Nephron (organoid): ENCODE results near the gene SLC7A7.

ENCODE experiments used
- H3K27ac Mint-ChIP-seq, 3 experiments: 2 replicates each; pipeline ENCODE4 v1.8.0; 2020; ENCODE audit warnings: mixed read lengths in 3 of 3, mild to moderate bottlenecking in 2 of 3, moderate library complexity in 1 of 3
- H3K27me3 Mint-ChIP-seq: 2 replicates; pipeline ENCODE4 v1.8.0; 2021; ENCODE audit warnings: low read depth, mild to moderate bottlenecking, moderate library complexity, mixed read lengths
- H3K36me3 Mint-ChIP-seq: 2 replicates; pipeline ENCODE4 v1.8.0; 2020; ENCODE audit warnings: low read depth, mixed read lengths
- H3K4me1 Mint-ChIP-seq: 2 replicates; pipeline ENCODE4 v1.8.0; 2020; ENCODE audit warnings: mixed read lengths
- H3K4me3 Mint-ChIP-seq, 3 experiments: 2 replicates each; pipeline ENCODE4 v1.8.0; 2020; ENCODE audit warnings: mild to moderate bottlenecking in 3 of 3, mixed read lengths in 3 of 3, moderate library complexity in 2 of 3
- H3K9me3 Mint-ChIP-seq: 2 replicates; pipeline ENCODE4 v1.8.0; 2020; ENCODE audit warnings: mixed read lengths
- CTCF ChIP-seq, 3 experiments: fragments of 200-600 bp; sonication (generic); IDR thresholded peaks; one replicate each; pipeline ENCODE4 v1.5.0; 2021; ENCODE audit warnings: antibody characterized with exemption in 3 of 3; ENCODE audit not compliant: unreplicated experiment in 3 of 3

Gene SLC7A7

GRCh38 chr14:22844221-22845102, 29.2 kb upstream of the SLC7A7 start:
- no peak overlapping the region for H3K4me3 Mint-ChIP-seq
- peaks cover 46% of the 10 kb centered on the region for H3K4me1 Mint-ChIP-seq
- H3K36me3 Mint-ChIP-seq: peaks cover 61% of the 10 kb centered on the region
- no peak for TF ChIP-seq CTCF (IDR thresholded peaks at IDR 0.05; ENCODE audit: unreplicated experiment in 3 of 3)
- no peaks in the 10 kb centered on the region for H3K27me3 Mint-ChIP-seq
- no peaks in the 10 kb centered on the region for H3K9me3 Mint-ChIP-seq
- H3K27ac Mint-ChIP-seq: peak overlapping the region; percentile 82 to 92 (median 83)

- H3K4me3 Mint-ChIP-seq: no peak overlapping the region
- H3K27ac Mint-ChIP-seq: peak overlapping the region in 2 of 3 experiments; percentile 16 to 25
- H3K4me1 Mint-ChIP-seq: peaks cover 41% of the 10 kb centered on the region
- no peaks in the 10 kb centered on the region for H3K27me3 Mint-ChIP-seq
- no peak for TF ChIP-seq CTCF (IDR thresholded peaks at IDR 0.05; ENCODE audit: unreplicated experiment in 3 of 3)
- H3K36me3 Mint-ChIP-seq: peaks cover 66% of the 10 kb centered on the region
- H3K9me3 Mint-ChIP-seq: no peaks in the 10 kb centered on the region
Measured at GRCh38 chr14:22843123-22843925, 28.1 kb upstream of the SLC7A7 start.

GRCh38 chr14:22842211-22843122, 27.2 kb upstream of the SLC7A7 start:
- Mint-ChIP-seq H3K9me3 (no peaks in the 10 kb centered on the region), H3K36me3 (peaks cover 62% of the 10 kb centered on the region), H3K4me1 (peaks cover 32% of the 10 kb centered on the region), H3K27ac (peak overlapping the region in 1 of 3 experiments; percentile 25), H3K4me3 (no peak overlapping the region), H3K27me3 (no peaks in the 10 kb centered on the region)
- no peak for TF ChIP-seq CTCF (IDR thresholded peaks at IDR 0.05; ENCODE audit: unreplicated experiment in 3 of 3)

- no peaks in the 10 kb centered on the region for H3K9me3 Mint-ChIP-seq
- no peak for TF ChIP-seq CTCF (IDR thresholded peaks at IDR 0.05; ENCODE audit: unreplicated experiment in 3 of 3)
- peaks cover 31% of the 10 kb centered on the region for H3K4me1 Mint-ChIP-seq
- no peak overlapping the region for H3K27ac Mint-ChIP-seq
- H3K36me3 Mint-ChIP-seq: peaks cover 62% of the 10 kb centered on the region
- peak overlapping the region in 2 of 3 experiments; percentile 22 to 28 for H3K4me3 Mint-ChIP-seq
- H3K27me3 Mint-ChIP-seq: no peaks in the 10 kb centered on the region
Measured at GRCh38 chr14:22841769-22842168, 26.5 kb upstream of the SLC7A7 start.

GRCh38 chr14:22841311-22841710, 26.1 kb upstream of the SLC7A7 start:
- Mint-ChIP-seq H3K4me1 (peaks cover 28% of the 10 kb centered on the region), H3K9me3 (no peaks in the 10 kb centered on the region), H3K4me3 (peak overlapping the region in 1 of 3 experiments; percentile 22), H3K36me3 (peaks cover 60% of the 10 kb centered on the region), H3K27me3 (no peaks in the 10 kb centered on the region), H3K27ac (no peak overlapping the region)
- TF ChIP-seq CTCF (IDR thresholded peaks at IDR 0.05; ENCODE audit: unreplicated experiment in 3 of 3): no peak
